SU-DHL-6 (cell line): ENCODE measurements around the gene LPXN.

Experiments
- H2AFZ ChIP-seq: fragments of 200-600 bp; sonication (generic); 2 replicates; pipeline ENCODE4 v1.6.1; 2014; ENCODE audit warnings: low read depth, mild to moderate bottlenecking, moderate library complexity, mixed read lengths, antibody characterized with exemption, low read length; ENCODE audit not compliant: severe bottlenecking
- H3F3A ChIP-seq: fragments of 200-600 bp; shearing (Covaris generic); 2 replicates; pipeline ENCODE4 v1.6.0; 2016; ENCODE audit warnings: antibody characterized with exemption, mild to moderate bottlenecking; ENCODE audit not compliant: insufficient read depth
- H3K27ac ChIP-seq: fragments of 200-600 bp; sonication (generic); 2 replicates; pipeline ENCODE4 v1.5.1; 2016; ENCODE audit warnings: low read depth, mild to moderate bottlenecking, low read length, moderate library complexity, mixed read lengths
- H3K27me3 ChIP-seq: fragments of 200-600 bp; sonication (generic), shearing (Covaris generic); 2 replicates; pipeline ENCODE4 v1.6.0; 2014; ENCODE audit warnings: mild to moderate bottlenecking, low read length
- H3K36me3 ChIP-seq: fragments of 200-600 bp; sonication (generic); 2 replicates; pipeline ENCODE4 v1.6.1; 2014; ENCODE audit warnings: mild to moderate bottlenecking, low read length, mixed read lengths
- H3K4me2 ChIP-seq: fragments of 300-600, 200-600 bp; shearing (Covaris generic), sonication (generic); 2 replicates; pipeline ENCODE4 v1.6.0; 2014; ENCODE audit warnings: low read length, low read depth, mild to moderate bottlenecking; ENCODE audit not compliant: poor library complexity, severe bottlenecking
- H3K4me3 ChIP-seq: fragments of 200-600 bp; sonication (generic); 2 replicates; pipeline ENCODE4 v1.5.1; 2014; ENCODE audit warnings: antibody characterized with exemption, low read length, mild to moderate bottlenecking, mixed read lengths; ENCODE audit not compliant: insufficient read depth, poor library complexity, severe bottlenecking
- H3K79me2 ChIP-seq: fragments of 200-600 bp; sonication (generic); 2 replicates; pipeline ENCODE4 v1.6.1; 2014; ENCODE audit warnings: mild to moderate bottlenecking, low read length, moderate library complexity; ENCODE audit not compliant: insufficient read depth
- H3K9ac ChIP-seq: fragments of 200-600 bp; sonication (generic); 2 replicates; pipeline ENCODE4 v1.7.0; 2014; ENCODE audit warnings: mild to moderate bottlenecking, low read length
- H3K9me2 ChIP-seq: fragments of 200-600 bp; sonication (generic); replicated peaks from 2 replicates; pipeline ENCODE4 v1.6.1; 2014; ENCODE audit warnings: low read length; ENCODE audit not compliant: insufficient read depth
- H3K9me3 ChIP-seq: fragments of 200-600 bp; sonication (generic); 2 replicates; pipeline ENCODE4 v1.6.1; 2014; ENCODE audit warnings: low read length, mixed read lengths; ENCODE audit not compliant: insufficient read depth
- H4K20me1 ChIP-seq: fragments of 200-600 bp; sonication (generic); 2 replicates; pipeline ENCODE4 v1.6.1; 2014; ENCODE audit warnings: low read depth, mild to moderate bottlenecking, antibody characterized with exemption, low read length, moderate library complexity, mixed read lengths
- EZH2phosphoT487 ChIP-seq: fragments of 200-600 bp; sonication (generic), shearing (Covaris generic); conservative IDR thresholded peaks from 2 replicates; pipeline ENCODE4 v1.6.1; 2018; ENCODE audit warnings: mild to moderate bottlenecking, antibody characterized with exemption, low read length, moderate library complexity, mixed read lengths
- TF ChIP-seq, protein P1 (sequence below): fragments of 200-600 bp; sonication (generic); IDR thresholded peaks from one replicate; pipeline ENCODE4 v1.5.1; 2017; ENCODE audit warnings: antibody characterized with exemption, mild to moderate bottlenecking, low read length, moderate library complexity; ENCODE audit not compliant: insufficient read depth, poor library complexity, severe bottlenecking

The LPXN gene

DNA sequence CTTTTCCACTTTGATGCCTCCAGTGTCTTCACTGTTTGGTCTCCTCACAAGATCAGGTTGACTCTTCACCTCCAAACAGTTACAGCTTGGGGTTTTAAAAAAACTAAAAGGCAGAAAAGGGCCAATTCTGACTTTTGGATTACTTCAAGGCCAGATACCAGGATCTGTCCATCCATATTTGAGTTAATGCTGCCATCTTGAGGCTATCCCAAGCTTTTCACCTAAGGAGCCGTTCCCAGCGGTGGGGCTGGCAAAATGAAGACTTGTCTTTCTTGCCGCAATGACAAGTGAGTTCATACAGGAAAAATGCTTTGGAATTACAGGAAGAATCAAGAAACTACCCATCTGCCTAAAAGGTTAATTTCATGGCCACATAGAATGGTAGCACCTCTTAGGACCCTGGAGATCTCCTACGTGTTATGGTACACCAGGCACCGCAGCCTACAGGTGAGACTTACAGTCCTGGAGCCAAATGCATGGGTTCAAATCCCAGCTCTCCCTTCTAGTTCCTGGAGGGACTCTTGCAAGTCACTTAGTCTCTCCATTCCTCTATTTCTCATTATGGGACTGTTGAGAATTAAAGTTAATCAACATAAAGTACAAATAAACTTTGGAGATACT, 61.8 kb downstream of the LPXN start:
- H2AFZ ChIP-seq = no peak overlapping the region
- H3K4me3 ChIP-seq = no peak overlapping the region
- H3K36me3 ChIP-seq = no peaks in the 10 kb centered on the region
- no peaks in the 10 kb centered on the region for H3K9me2 ChIP-seq
- no peaks in the 10 kb centered on the region for H3F3A ChIP-seq
- no peaks in the 10 kb centered on the region for H4K20me1 ChIP-seq
- H3K79me2 ChIP-seq = no peaks in the 10 kb centered on the region
- no peak overlapping the region for H3K27ac ChIP-seq
- H3K9me3 ChIP-seq = no peaks in the 10 kb centered on the region
- H3K4me2 ChIP-seq = no peak overlapping the region
- no peaks in the 10 kb centered on the region for H3K27me3 ChIP-seq
- TF ChIP-seq EZH2phosphoT487 = no peak
- TF ChIP-seq, protein P1, sequence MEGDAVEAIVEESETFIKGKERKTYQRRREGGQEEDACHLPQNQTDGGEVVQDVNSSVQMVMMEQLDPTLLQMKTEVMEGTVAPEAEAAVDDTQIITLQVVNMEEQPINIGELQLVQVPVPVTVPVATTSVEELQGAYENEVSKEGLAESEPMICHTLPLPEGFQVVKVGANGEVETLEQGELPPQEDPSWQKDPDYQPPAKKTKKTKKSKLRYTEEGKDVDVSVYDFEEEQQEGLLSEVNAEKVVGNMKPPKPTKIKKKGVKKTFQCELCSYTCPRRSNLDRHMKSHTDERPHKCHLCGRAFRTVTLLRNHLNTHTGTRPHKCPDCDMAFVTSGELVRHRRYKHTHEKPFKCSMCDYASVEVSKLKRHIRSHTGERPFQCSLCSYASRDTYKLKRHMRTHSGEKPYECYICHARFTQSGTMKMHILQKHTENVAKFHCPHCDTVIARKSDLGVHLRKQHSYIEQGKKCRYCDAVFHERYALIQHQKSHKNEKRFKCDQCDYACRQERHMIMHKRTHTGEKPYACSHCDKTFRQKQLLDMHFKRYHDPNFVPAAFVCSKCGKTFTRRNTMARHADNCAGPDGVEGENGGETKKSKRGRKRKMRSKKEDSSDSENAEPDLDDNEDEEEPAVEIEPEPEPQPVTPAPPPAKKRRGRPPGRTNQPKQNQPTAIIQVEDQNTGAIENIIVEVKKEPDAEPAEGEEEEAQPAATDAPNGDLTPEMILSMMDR = no peak
- H3K9ac ChIP-seq = no peak overlapping the region

DNA sequence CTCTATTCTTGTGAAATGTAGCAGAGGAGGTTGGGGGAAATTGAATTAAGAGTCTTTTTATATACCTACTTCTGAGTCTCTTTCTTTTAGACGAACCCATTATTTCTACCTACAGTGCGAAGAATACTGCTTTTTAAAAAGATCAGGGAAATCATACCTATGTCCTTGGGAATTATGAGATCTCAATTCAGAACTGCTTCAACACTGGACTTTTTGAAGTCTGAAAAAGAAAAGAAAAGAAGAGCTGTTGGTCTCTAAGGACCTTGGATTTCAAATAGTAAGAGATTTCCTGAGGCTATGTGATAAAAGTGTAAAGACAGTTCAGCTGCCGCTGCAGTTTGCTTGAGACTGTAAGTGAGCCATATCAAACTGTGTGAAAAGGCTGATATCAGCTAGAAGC, 64.0 kb downstream of the LPXN start:
- H3K79me2 ChIP-seq = no peaks in the 10 kb centered on the region
- H3K9me2 ChIP-seq = no peaks in the 10 kb centered on the region
- no peak overlapping the region for H2AFZ ChIP-seq
- no peaks in the 10 kb centered on the region for H4K20me1 ChIP-seq
- no peak overlapping the region for H3K4me2 ChIP-seq
- H3K36me3 ChIP-seq = no peaks in the 10 kb centered on the region
- no peak for TF ChIP-seq EZH2phosphoT487
- TF ChIP-seq, protein P1 = no peak
- no peak overlapping the region for H3K4me3 ChIP-seq
- H3K9me3 ChIP-seq = no peaks in the 10 kb centered on the region
- no peaks in the 10 kb centered on the region for H3F3A ChIP-seq
- no peak overlapping the region for H3K9ac ChIP-seq
- no peaks in the 10 kb centered on the region for H3K27me3 ChIP-seq
- no peak overlapping the region for H3K27ac ChIP-seq

DNA sequence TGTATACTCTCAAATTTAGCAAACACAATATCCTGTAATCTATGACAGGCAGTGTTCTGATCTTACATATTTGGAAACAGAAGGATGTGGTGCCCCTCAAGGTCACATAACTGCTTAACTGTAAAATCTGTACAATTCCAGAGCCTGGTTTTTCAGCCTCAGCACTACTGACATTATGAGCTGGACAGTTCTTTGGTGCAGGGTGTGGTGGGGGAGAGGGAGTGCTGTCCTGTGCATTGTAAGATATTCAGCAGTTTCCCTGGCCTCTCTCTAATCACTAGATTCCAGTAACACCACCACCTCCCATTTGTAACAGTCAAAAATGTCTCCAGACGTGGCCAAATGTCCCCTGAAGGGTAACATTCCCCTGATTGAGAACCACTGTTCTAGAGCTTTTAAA, 65.9 kb downstream of the LPXN start:
- Histone ChIP-seq H3K27ac (no peak overlapping the region), H3K9me3 (no peaks in the 10 kb centered on the region), H3K4me3 (no peak overlapping the region), H3F3A (no peaks in the 10 kb centered on the region), H3K4me2 (no peak overlapping the region), H3K27me3 (no peaks in the 10 kb centered on the region), H4K20me1 (no peaks in the 10 kb centered on the region), H3K79me2 (no peaks in the 10 kb centered on the region), H3K9me2 (no peaks in the 10 kb centered on the region), H3K36me3 (no peaks in the 10 kb centered on the region), H3K9ac (no peak overlapping the region), H2AFZ (no peak overlapping the region)
- TF ChIP-seq, protein P1 = no peak
- TF ChIP-seq EZH2phosphoT487 = no peak
